B cell (primary cell): Measurements from ENCODE around the gene PGR.

Experiments used
- CTCF ChIP-seq: fragments of 200-600 bp; IDR thresholded peaks from one replicate; pipeline ENCODE4 v1.8.0; 2022; ENCODE audit warnings: antibody characterized with exemption, mild to moderate bottlenecking
- EZH2 ChIP-seq: IDR thresholded peaks from 2 replicates; pipeline ENCODE4 v1.6.1; 2012; ENCODE audit warnings: borderline replicate concordance, low read depth, mild to moderate bottlenecking, moderate library complexity, low read length; ENCODE audit not compliant: insufficient read depth, poor library complexity, severe bottlenecking

GRCh38 chr11:100999756-101000155 is 129.9 kb downstream of the PGR start:
- TF ChIP-seq CTCF = no peak
- no peak for TF ChIP-seq EZH2
